HG02588 (cell line): ENCODE measurements around the gene DVL1.
A peak's percentile ranks its signal among the peaks of the same experiment; 100 is the strongest.

ENCODE experiments used
- ATAC-seq: cut with Tn5 transposase; IDR thresholded peaks from one replicate; pipeline ENCODE4 v1.9.1; 2021; ENCODE audit warnings: mild to moderate bottlenecking, moderate library complexity; ENCODE audit not compliant: unreplicated experiment

DVL1 gene

GRCh38 chr1:1356796-1357401 is 7.7 kb upstream of the DVL1 start:
- no peak for ATAC-seq

DNA sequence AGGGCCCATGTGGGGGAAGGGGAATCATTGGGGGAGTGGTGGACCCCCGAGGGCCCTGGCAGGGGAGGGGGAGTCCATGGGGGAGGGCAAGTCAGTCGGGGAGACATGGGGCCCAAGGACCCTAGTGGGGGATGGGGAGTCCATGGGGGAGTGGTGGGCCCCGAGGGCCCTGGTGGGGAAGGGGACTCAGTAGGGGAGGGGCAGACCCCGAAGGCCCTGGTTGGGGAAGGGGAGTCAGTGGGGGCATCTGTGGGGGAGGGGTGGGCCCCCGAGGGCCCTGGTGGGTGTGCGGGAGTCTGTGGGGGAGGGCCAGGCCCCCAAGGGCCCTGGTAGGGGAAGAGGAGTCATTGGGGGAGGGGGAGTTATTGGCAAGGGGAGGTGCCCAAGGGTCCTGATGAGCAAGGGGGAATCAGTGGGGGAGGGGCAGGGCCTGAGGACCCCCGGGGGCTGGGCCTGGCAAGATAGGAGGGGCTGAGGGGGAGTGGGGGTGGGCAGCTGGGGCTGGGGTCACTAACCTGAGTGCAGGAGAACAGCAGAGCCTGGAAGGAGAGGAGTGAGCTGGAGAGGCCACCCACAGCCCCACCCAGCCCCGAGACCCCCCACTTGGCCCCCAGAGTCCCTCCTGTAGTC is 7.1 kb upstream of the DVL1 start:
- ATAC-seq: no peak

DNA sequence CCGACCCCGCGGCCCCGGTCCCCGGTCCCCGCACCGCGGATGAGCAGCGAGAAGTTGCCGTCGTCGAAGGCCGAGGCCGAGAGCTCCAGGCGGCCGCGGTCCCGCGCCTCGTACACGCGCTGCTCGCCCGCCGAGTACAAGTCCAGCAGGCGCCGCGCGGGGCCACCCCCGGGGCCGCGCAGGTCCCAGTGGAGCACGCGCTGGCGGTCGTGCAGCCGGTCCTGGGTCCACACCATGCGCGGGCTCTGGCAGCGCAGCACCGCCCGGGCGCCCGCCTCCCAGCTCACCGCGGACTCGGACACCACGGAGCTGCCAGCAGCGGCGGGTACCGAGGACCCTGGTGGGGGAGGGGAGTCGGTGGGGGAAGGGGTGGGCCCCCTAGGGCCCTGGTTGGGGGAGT is 6.2 kb upstream of the DVL1 start:
- ATAC-seq: no peak

GRCh38 chr1:1354271-1355247 is 5.3 kb upstream of the DVL1 start:
- ATAC-seq: no peak

DNA sequence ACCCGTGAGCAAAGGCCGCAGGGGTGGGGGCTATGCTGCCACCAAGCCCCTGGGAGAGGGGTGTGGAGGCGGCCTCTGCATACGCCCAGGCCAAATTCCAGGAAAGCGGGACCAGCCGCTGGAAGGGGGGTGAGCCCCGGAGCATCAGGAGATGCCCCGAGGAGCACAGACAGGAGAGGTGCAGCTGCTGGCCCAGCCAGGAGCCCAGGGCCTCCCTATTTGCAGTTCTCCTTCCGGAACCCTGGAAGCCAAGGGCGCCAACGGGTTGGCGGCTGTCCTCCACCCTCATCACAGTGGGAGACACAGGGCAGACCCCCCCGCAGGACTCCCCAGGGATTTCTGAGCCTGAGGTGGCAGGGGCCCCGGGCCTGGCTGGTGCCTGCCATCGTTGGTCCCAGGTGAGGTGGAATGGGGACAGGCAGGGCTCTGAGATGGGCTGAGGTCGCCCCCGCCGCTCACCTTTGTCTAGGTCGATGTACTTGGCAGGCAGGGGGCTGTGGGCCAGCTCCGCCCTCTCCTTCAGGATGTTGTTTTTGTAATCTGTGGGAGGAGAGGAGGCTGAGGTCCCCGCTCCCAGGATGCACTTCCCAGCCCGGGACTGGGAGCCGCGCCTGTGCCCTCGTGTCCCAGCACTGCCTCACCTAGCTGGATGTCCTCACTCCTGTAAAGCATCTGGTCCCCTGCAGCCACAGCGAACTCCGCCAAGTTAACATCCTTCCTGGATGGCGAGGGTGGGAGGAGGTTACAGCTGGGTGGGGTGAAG is 4.4 kb upstream of the DVL1 start:
- no peak for ATAC-seq

GRCh38 chr1:1352786-1353388 is 3.7 kb upstream of the DVL1 start:
- ATAC-seq: no peak

GRCh38 chr1:1351511-1352427 is 2.6 kb upstream of the DVL1 start:
- no peak for ATAC-seq

DNA sequence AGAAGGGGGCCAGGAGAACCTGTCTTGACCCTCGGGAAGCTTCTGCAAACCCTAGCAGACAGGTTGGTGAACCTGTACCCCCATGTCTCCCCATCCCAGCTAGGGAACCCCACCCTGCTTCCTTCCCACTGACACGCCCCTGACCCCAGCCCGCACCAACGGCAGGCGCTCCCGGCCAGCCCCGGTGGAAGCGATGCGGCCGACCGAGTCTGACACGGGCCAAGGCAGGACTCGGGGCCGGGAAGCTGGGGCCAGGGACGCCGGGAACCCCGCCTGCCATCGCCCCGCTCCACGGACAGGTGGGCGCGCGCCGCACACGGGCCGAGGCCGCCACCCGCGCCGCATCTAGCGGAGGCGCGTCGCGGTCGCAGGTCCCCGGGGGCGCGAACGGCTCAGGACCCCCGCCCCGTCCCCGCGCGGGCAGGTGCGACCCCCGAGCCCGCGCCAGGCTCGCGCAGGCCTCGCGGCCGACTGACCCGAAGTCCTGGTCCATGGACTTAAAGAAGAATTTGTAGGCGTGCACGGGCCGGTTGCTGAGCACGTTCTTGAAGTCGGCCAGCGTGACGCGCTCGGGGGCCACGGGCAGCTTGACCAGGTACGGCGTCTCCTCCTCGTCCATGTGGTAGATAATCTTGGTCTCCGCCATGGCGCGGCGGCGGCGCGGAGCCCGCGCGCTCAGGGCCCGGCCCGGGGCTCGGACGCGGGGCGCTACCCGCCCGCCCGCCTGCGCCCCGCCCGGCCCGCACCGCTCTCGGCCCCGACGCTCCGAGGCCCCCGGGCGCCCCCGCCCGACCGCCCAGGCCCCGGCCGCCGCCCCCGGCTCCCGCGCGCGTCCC is 580 bp downstream of the DVL1 start:
- peak; percentile 31 for ATAC-seq

DNA sequence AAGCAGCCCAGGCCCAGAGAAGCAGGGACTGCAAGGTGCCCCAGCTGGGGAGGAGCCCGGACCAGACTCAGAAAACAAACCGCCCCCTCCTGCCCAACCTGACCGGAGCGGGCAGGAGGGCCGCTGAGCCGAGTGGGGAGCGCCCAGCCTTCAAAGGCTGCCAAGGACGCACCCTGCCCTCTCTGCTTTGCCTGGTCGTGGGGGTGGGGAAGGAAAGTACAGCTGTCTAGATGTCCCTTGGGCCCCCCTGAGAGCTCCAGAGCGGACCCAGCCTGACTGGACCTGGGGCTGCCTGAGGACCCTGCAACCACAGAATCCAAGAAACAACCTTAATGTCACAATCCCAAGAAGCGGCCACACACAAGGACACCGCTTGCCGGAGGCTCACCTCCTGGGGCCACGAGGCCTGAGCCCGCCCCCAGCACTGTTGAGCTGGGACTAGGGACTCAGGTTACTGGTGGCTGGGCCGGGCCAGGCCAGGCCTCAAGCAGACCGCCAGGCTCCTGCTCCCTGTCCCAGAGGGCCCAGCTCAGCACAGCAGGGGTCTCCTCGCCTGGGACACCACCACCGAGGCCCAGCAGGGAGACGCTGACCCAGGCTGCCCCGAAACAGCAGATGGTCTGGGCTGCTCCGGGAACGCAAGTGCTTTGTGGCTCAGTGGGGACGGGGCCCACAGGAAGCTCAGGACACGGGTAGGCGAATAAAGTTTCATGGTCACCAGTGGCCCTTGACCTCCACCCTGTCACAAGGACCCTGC is 1.4 kb downstream of the DVL1 start:
- ATAC-seq: no peak

GRCh38 chr1:1347026-1347595 is 2.1 kb downstream of the DVL1 start:
- ATAC-seq: no peak

GRCh38 chr1:1346501-1346890 is 2.7 kb downstream of the DVL1 start:
- no peak for ATAC-seq

DNA sequence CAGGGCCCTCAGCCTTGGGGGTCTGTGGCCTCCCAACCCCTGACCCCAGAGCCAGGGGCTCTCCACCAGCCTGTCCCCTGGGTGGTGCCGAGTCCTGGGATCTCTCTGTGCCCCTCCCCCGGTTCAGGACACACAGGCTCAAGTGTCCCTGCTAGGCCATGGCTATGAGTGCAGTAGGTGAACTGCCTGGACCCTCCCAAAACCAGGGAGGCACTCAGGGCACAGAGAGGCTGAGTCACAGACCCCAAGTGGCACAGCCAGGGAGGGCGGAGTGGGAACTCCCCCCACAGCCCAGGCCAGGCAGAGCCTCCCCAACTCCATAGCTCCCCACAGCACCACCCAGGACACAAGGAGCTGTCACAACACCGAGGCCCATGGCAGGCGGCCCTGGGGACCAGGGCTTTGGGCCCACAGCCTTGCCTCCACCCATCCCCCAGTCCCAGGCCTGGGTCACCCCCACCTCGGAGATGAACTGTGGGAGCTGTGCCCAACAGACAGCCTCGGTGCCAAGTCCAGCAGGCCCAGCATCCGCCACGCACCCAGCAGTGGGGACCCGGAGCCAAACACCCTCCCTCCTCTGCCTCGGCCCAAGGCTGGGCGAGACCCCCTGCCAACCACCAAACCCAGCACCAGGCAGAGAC is 3.2 kb downstream of the DVL1 start:
- ATAC-seq: no peak

DNA sequence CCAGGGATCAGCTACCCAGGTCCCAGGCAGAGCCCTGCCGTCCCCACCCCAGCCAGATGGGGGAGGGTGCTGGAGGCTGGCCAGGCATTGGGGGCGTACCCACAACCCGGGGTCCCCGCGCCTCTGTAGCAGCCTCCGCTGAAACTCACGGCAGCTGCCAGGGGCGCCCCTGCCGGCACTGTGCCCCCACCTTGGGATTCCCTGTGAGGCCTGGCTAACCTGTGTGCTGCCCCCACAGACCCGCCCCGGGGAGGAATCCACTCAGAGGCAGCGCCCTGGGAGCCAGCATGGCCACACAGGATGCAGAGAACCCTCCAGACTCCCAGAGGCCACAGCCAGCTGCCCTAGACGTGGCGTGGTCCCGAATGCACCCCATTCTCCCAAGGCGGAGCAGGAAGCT is 3.8 kb downstream of the DVL1 start:
- ATAC-seq: no peak

- ATAC-seq: no peak
These were observed 4.4 kb downstream of the DVL1 start for GRCh38 chr1:1344655-1345361.

GRCh38 chr1:1343811-1344421 is 5.3 kb downstream of the DVL1 start:
- no peak for ATAC-seq

DNA sequence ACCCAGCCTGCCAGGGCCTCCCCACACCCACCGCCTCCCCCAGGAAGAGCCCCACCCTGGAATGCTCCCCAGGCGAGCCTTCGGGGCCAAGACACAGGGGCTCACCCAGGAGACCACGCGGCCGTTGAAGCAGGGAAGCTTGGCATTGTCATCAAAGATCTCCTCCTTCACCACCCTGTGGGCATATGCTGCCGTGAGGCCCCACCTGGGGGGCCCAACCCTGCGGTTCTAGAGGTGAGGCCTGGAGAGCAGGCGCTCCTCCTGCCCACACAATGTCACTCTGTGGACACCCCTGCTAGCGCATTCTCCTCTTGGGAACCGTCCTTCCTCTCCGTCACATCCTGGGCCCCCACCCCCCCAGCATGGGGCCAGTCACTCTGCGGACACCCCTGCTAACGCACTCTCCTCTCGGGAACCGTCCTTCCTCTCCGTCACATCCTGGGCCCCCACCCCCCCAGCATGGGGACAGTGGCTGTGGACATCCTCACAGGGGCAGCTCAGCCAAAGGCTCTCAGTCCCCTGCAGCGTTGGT is 6.6 kb downstream of the DVL1 start:
- no peak for ATAC-seq
